PFSK-1 (cell line): ENCODE results near the gene POMT1.

Source experiments
- FOXP2 ChIP-seq: optimal IDR thresholded peaks from 2 replicates; pipeline ENCODE3; 2011; ENCODE audit warnings: borderline replicate concordance, control low read depth, inconsistent platforms; ENCODE audit not compliant: insufficient read depth; ENCODE audit errors: extremely low read length, extremely low read depth
- POLR2AphosphoS5 ChIP-seq: IDR thresholded peaks from 2 replicates; pipeline ENCODE4 v1.6.1; 2012; ENCODE audit warnings: low read depth, mild to moderate bottlenecking, control low read depth, low read length, moderate library complexity
- SIN3A ChIP-seq: IDR thresholded peaks from 2 replicates; pipeline ENCODE4 v1.6.1; 2012; ENCODE audit warnings: mild to moderate bottlenecking, low read length, moderate library complexity, borderline replicate concordance; ENCODE audit not compliant: insufficient read depth
- TAF1 ChIP-seq: IDR thresholded peaks from 2 replicates; pipeline ENCODE4 v1.6.1; 2012; ENCODE audit warnings: low read length, control low read depth, borderline replicate concordance; ENCODE audit not compliant: insufficient read depth
- TF ChIP-seq, protein P1 (sequence below), 2 experiments: IDR thresholded peaks; 2 replicates each; pipeline versions ENCODE4 v1.6.1 to v1.8.0; 2011 to 2012; ENCODE audit warnings: low read depth in 2 of 2, low read length in 2 of 2, control low read depth in 1 of 2, inconsistent platforms in 1 of 2, mild to moderate bottlenecking in 1 of 2, moderate library complexity in 1 of 2; ENCODE audit not compliant: insufficient read depth in 1 of 2

The POMT1 gene

DNA sequence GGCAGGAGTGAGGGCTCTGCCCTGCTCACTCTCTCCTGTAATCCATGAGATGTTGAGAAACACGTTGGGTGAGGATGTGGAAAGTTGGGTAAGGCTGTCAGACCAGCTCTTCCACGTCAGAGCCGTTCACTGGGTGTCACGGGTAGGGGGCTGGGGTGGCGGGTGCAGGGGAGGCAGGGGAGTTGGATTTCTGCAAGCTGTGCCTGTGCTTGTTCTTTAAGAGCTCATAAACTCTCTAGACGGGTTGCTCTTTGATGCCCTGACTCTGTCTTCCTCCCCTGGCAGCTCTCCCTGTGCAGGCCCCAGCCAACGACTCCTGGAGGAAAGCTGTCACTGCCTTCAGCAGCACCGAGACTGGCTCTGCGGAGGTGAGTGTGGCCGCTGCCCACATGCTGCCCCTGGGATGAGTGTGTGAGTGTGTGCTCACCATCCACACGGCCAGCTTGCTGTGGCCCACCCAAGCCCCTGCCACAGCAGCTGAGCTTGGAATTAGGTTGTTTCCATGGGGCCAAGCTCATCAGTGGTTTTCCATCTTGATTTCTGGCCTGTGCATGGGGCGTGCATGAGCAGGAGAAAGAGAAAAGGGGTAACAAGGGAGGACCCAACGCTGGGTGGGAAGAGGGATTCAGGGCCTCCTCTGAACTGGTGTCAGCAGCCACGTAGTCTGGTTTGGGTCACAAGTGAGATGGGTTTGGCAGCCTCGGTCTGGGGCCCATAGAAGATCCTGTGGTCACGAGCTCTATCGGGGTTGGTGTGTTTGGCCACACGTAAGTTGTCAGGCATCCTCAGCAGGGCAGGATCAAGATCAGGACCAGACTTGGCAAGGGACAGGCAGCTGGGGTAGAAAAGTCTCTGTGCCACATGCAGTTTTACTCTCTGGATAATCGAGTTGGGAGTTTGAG is 21.0 kb upstream of the POMT1 start:
- no peak for TF ChIP-seq TAF1
- no peak for TF ChIP-seq FOXP2
- TF ChIP-seq, protein P1, sequence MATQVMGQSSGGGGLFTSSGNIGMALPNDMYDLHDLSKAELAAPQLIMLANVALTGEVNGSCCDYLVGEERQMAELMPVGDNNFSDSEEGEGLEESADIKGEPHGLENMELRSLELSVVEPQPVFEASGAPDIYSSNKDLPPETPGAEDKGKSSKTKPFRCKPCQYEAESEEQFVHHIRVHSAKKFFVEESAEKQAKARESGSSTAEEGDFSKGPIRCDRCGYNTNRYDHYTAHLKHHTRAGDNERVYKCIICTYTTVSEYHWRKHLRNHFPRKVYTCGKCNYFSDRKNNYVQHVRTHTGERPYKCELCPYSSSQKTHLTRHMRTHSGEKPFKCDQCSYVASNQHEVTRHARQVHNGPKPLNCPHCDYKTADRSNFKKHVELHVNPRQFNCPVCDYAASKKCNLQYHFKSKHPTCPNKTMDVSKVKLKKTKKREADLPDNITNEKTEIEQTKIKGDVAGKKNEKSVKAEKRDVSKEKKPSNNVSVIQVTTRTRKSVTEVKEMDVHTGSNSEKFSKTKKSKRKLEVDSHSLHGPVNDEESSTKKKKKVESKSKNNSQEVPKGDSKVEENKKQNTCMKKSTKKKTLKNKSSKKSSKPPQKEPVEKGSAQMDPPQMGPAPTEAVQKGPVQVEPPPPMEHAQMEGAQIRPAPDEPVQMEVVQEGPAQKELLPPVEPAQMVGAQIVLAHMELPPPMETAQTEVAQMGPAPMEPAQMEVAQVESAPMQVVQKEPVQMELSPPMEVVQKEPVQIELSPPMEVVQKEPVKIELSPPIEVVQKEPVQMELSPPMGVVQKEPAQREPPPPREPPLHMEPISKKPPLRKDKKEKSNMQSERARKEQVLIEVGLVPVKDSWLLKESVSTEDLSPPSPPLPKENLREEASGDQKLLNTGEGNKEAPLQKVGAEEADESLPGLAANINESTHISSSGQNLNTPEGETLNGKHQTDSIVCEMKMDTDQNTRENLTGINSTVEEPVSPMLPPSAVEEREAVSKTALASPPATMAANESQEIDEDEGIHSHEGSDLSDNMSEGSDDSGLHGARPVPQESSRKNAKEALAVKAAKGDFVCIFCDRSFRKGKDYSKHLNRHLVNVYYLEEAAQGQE (IDR thresholded peaks at IDR 0.05; ENCODE audit: insufficient read depth in 1 of 2, low read depth in 2 of 2, low read length in 2 of 2): no peak
- no peak for TF ChIP-seq SIN3A
- no peak for TF ChIP-seq POLR2AphosphoS5

DNA sequence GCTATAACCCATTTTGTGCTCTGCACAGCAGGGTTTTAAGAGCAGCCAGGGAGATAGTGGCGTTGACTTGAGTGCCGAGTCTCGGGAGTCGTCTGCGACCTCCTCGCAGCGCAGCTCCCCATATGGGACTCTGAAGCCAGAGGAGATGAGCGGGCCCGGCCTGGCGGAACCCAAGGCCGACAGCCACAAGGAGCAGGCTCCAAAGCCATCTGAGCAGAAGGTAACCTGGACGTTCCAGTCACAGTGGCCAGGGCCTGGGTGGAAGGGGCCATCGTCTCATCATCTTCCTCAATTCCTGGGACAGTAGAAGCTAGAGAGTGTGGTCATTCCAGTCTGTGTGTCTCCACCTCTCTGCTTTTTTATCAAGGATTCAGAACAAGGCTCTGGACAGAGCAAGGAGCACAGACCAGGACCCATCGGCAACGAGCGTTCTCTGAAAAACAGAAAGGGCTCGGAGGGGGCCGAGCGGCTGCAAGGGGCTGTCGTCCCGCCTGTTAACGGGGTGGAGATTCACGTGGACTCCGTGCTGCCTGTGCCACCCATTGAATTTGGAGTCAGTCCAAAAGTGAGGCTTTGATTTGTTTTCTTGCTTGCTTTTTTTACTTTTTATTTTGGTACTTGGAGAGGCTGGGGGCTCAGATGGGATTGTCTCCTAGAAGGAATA is 20.2 kb upstream of the POMT1 start:
- TF ChIP-seq FOXP2 (no peak), TAF1 (no peak), SIN3A (no peak), POLR2AphosphoS5 (no peak)
- TF ChIP-seq, protein P1 (IDR thresholded peaks at IDR 0.05; ENCODE audit: insufficient read depth in 1 of 2, low read depth in 2 of 2, low read length in 2 of 2): no peak

DNA sequence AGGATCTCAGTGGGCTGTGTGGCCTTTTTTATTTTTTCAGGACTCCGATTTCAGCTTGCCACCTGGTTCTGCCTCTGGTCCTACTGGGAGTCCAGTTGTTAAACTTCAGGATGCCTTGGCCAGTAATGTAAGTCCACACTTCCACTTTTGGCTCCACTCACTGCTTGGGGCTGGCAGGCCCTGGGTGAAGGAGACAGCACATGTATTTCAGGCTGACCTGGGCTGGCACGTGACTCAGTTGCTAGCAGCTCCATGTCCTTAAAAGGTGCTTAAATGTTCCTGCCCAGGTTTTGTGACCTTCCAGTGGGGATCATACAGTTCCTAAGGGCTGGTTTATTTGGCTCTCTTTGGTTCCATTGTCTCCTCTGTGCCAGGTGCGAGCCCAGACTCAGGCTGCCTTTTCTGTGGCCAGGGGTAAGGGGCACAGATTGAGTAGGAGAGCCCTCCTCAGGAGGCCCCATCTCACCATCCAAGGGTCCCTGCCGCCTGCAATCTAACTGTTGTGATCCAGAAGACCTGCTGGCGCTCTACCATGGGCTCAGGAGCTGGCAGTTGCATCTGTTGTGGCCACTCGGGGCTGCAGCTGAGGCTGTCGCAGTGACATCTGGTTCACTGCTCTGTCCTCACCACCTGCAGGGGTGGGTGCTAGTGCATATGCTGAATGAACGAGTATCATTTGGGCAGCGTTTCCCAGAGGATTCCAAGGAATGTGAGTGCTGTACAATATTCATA is 19.2 kb upstream of the POMT1 start:
- TF ChIP-seq SIN3A: no peak
- no peak for TF ChIP-seq TAF1
- TF ChIP-seq FOXP2: no peak
- TF ChIP-seq, protein P1 (IDR thresholded peaks at IDR 0.05; ENCODE audit: insufficient read depth in 1 of 2, low read depth in 2 of 2, low read length in 2 of 2): no peak
- TF ChIP-seq POLR2AphosphoS5: no peak

DNA sequence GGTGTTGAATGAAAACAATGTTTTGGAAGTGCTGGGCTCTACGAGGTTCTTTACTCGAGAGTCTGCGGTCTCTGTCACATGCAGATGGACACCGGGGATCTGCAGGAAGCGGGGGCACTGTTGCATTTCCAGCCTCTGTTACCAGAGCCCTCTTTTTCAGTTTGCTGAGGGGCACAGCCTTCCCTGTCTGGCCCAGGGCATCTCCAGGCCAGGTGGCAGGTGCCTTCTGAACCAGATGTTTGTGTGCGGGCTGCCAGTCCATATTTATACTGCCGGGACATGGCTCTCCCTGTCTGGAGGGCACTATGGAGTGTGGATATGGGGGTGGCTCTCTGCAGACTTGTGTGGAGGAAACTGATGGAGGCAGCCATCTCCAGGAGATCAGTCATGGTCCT is 18.7 kb upstream of the POMT1 start:
- TF ChIP-seq SIN3A: no peak
- no peak for TF ChIP-seq TAF1
- TF ChIP-seq, protein P1 (IDR thresholded peaks at IDR 0.05; ENCODE audit: insufficient read depth in 1 of 2, low read depth in 2 of 2, low read length in 2 of 2): no peak
- no peak for TF ChIP-seq FOXP2
- no peak for TF ChIP-seq POLR2AphosphoS5
